H1 (cell line): ENCODE data around the gene RWDD3. TPM values are rescaled to one million over a fixed set of nuclear protein-coding genes. Genes with fewer than 3 reads are reported as not detected.

ENCODE experiments used
- RBBP5 ChIP-seq: IDR thresholded peaks from 2 replicates; pipeline ENCODE4 v1.7.1; 2012; ENCODE audit warnings: low read depth, mild to moderate bottlenecking, inconsistent platforms, low read length, moderate library complexity, borderline replicate concordance
- SP1 ChIP-seq: IDR thresholded peaks from 2 replicates; pipeline ENCODE4 v1.6.1; 2011; ENCODE audit warnings: low read depth, low read length
- SUZ12 ChIP-seq: fragments of 200-600 bp; sonication (generic); IDR thresholded peaks from 2 replicates; pipeline ENCODE4 v1.6.1; 2012; ENCODE audit warnings: mild to moderate bottlenecking, inconsistent platforms, low read length, moderate library complexity, mixed read lengths
- polyA plus RNA-seq, 7 experiments: library from polyadenylated mRNA; depleted of rRNA in 3 of 7; stranded (reverse) in 5 of 7; unstranded in 2 of 7; fragments of >200 nt in 5 of 7; fragments of 200-250 nt in 2 of 7; gene quantifications; 1 replicate in 5 of 7; 2 replicates in 1 of 7; 4 replicates in 1 of 7; pipeline versions ENCODE4 v1.2.1 to v1.2.3, GENCODE V29; 2011 to 2013; ENCODE audit warnings: missing spikeins in 2 of 7, mixed read lengths in 2 of 7
- total RNA-seq: library from RNA; stranded (reverse); fragmentation: NEBNext Ultra II Directional; extraction: Animal tissue kit (Norgen Biotek cat#: 25700); gene quantifications from 2 replicates; pipeline ENCODE4 v1.2.1, GENCODE V29; 2021
- TF ChIP-seq, protein P1 (sequence below): IDR thresholded peaks from 2 replicates; pipeline ENCODE4 v1.6.1; 2011; ENCODE audit warnings: low read length, improper control_type of control experiment

RWDD3 gene
- total and polyA plus RNA-seq, 2 of the 8 experiments (the other 6 are each of a cell fraction or from before 2014, with no cell fraction given), result 7.9 to 14.5 TPM

DNA sequence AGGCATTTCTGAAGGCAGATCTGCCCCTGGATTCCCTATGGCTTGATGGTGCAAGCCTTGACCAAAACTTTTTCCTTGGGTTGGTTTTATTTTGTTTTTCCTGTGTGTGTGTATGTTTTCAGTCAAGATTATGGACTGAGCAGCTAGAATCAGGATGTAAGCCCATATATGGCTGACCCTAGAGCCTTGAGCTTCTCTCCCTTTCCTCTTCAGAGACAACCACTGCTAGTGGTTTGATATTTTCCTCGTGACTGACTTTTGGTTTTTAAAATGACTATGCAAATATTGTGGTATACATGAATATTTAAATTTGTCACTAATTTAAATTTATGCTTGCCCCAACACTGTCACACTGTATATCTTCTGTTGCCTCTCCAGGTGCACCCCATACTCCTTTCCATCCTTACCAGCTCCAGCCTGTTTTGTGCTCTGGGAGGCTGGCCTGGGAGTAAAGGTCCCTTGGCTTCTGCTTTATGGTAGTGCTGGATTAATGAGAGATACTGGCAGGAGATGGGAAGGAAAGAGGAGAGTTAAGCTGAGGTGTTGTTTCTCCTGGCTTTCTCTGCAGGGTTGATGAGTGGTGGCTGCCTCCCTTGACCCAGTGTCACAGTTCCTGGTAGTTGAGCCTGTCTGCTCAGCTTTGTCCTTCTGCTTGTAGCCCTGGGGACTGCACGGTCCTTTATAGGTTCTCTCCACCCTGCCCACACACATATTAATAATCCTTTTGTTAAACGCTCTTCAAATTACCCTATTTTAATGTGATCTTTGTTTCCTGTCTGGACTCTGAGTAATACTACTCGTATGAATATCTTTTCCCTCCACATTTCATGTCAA lies 44.4 kb downstream of the RWDD3 start (continued):
- TF ChIP-seq, protein P1, sequence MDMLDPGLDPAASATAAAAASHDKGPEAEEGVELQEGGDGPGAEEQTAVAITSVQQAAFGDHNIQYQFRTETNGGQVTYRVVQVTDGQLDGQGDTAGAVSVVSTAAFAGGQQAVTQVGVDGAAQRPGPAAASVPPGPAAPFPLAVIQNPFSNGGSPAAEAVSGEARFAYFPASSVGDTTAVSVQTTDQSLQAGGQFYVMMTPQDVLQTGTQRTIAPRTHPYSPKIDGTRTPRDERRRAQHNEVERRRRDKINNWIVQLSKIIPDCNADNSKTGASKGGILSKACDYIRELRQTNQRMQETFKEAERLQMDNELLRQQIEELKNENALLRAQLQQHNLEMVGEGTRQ, result no peak
- TF ChIP-seq RBBP5, result no peak
- TF ChIP-seq SUZ12, result no peak
- no peak for TF ChIP-seq SP1
